HG02623 (cell line): ENCODE measurements around the gene SLC30A7.
"Not testable (repeated sequence)": the region's sequence is repeated elsewhere in the genome, so short reads cannot be mapped to it uniquely, and the experiment has no call there.

ENCODE experiments used
- ATAC-seq: cut with Tn5 transposase; IDR thresholded peaks from one replicate; pipeline ENCODE4 v1.9.1; 2021; ENCODE audit warnings: moderate library complexity; ENCODE audit not compliant: unreplicated experiment

The SLC30A7 gene

GRCh38 chr1:100889869-100890482 lies 5.9 kb upstream of the SLC30A7 start:
- ATAC-seq, result not testable (repeated sequence)

- ATAC-seq, result no peak
Measured at GRCh38 chr1:100891380-100891779, 4.5 kb upstream of the SLC30A7 start.

- no peak for ATAC-seq
Measured at GRCh38 chr1:100892554-100892953, 3.3 kb upstream of the SLC30A7 start.

GRCh38 chr1:100893718-100894117 lies 2.2 kb upstream of the SLC30A7 start:
- no peak for ATAC-seq

- ATAC-seq, result peak; percentile 36
Measured at GRCh38 chr1:100894603-100895539, 1.0 kb upstream of the SLC30A7 start, which contains the start of gene EXTL2. Gene EXTL2 (minus strand): TSS chr1:100894842. CDS start chr1:100888757, 6,085 bp downstream.

GRCh38 chr1:100896481-100896982 lies 642 bp downstream of the SLC30A7 start:
- ATAC-seq, result peak; percentile 25

GRCh38 chr1:100902365-100902764 lies 6.5 kb downstream of the SLC30A7 start:
- ATAC-seq, result no peak

GRCh38 chr1:100903777-100904176 lies 7.9 kb downstream of the SLC30A7 start:
- ATAC-seq, result no peak

GRCh38 chr1:100904528-100904927 lies 8.6 kb downstream of the SLC30A7 start:
- no peak for ATAC-seq

- no peak for ATAC-seq
Measured at GRCh38 chr1:100905181-100905580, 9.3 kb downstream of the SLC30A7 start.

- no peak for ATAC-seq
Measured at GRCh38 chr1:100907887-100908286, 12.0 kb downstream of the SLC30A7 start.

- no peak for ATAC-seq
Measured at GRCh38 chr1:100909018-100909417, 13.1 kb downstream of the SLC30A7 start.

GRCh38 chr1:100912019-100912418 lies 16.1 kb downstream of the SLC30A7 start:
- ATAC-seq, result no peak

GRCh38 chr1:100921110-100921706 lies 25.3 kb downstream of the SLC30A7 start:
- ATAC-seq, result no peak

- no peak for ATAC-seq
Measured at GRCh38 chr1:100924212-100924611, 28.3 kb downstream of the SLC30A7 start.

- no peak for ATAC-seq
Measured at GRCh38 chr1:100924991-100925390, 29.1 kb downstream of the SLC30A7 start.

GRCh38 chr1:100926240-100926639 lies 30.4 kb downstream of the SLC30A7 start:
- ATAC-seq, result no peak

- ATAC-seq, result no peak
Measured at GRCh38 chr1:100927276-100927675, 31.4 kb downstream of the SLC30A7 start.

GRCh38 chr1:100928128-100928527 lies 32.2 kb downstream of the SLC30A7 start:
- ATAC-seq, result no peak

GRCh38 chr1:100930494-100930893 lies 34.6 kb downstream of the SLC30A7 start:
- ATAC-seq, result no peak

GRCh38 chr1:100931716-100932115 lies 35.8 kb downstream of the SLC30A7 start:
- ATAC-seq, result no peak
